BE2C (cell line): ENCODE measurements around the gene LENG9.
A peak's percentile ranks its signal among the peaks of the same experiment; 100 is the strongest.

Source experiments
- DNase-seq: peaks from one replicate; pipeline ENCODE4 v3.0.0-alpha.2; 2020
- H3K27me3 ChIP-seq: fragments of 250-450 bp; sonication (Bioruptor Pico); 2 replicates; pipeline ENCODE4 v1.5.1; 2020; ENCODE audit warnings: mild to moderate bottlenecking
- H3K36me3 ChIP-seq: fragments of 250-450 bp; sonication (Bioruptor Pico); 2 replicates; pipeline ENCODE4 v1.5.1; 2020; ENCODE audit warnings: mild to moderate bottlenecking
- H3K4me1 ChIP-seq: fragments of 250-450 bp; sonication (Bioruptor Pico); 2 replicates; pipeline ENCODE4 v1.5.1; 2020
- H3K4me3 ChIP-seq: 2 replicates; pipeline ENCODE4 v1.5.1; 2011; ENCODE audit warnings: low read depth, low read length
- H3K9me3 ChIP-seq: fragments of 250-450 bp; sonication (Bioruptor Pico); 2 replicates; pipeline ENCODE4 v1.5.1; 2020
- TF ChIP-seq, protein P1 (sequence below): IDR thresholded peaks from 2 replicates; pipeline ENCODE4 v1.5.1; 2012; ENCODE audit warnings: mild to moderate bottlenecking, low read depth, low read length

The LENG9 gene

GRCh38 chr19:54453921-54454780, 9.4 kb downstream of the LENG9 start:
- DNase-seq = no peak
- TF ChIP-seq, protein P1, sequence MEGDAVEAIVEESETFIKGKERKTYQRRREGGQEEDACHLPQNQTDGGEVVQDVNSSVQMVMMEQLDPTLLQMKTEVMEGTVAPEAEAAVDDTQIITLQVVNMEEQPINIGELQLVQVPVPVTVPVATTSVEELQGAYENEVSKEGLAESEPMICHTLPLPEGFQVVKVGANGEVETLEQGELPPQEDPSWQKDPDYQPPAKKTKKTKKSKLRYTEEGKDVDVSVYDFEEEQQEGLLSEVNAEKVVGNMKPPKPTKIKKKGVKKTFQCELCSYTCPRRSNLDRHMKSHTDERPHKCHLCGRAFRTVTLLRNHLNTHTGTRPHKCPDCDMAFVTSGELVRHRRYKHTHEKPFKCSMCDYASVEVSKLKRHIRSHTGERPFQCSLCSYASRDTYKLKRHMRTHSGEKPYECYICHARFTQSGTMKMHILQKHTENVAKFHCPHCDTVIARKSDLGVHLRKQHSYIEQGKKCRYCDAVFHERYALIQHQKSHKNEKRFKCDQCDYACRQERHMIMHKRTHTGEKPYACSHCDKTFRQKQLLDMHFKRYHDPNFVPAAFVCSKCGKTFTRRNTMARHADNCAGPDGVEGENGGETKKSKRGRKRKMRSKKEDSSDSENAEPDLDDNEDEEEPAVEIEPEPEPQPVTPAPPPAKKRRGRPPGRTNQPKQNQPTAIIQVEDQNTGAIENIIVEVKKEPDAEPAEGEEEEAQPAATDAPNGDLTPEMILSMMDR = no peak
- H3K36me3 ChIP-seq = peaks cover 85% of the 10 kb centered on the region
- H3K4me3 ChIP-seq = no peak overlapping the region
- no peaks in the 10 kb centered on the region for H3K4me1 ChIP-seq
- no peaks in the 10 kb centered on the region for H3K9me3 ChIP-seq
- H3K27me3 ChIP-seq = no peaks in the 10 kb centered on the region

DNA sequence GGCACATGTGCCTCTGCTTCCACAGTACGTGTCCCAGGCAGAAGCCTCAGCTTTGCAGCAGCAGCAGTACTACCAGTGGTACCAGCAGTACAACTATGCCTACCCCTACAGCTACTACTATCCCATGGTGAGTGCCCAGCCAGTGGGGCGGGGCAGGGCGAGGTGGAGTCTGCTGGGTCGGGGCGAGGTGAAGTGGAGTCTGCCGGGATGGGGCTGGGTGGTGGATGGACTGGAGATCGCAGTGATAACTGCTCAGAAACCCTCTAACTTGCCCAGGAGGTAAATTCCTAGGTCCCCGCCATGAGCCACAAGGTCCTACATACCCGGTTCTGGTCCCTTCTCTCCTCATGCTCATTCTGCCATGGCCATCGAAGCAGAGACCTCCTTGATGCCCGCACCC, 11.0 kb downstream of the LENG9 start:
- H3K36me3 ChIP-seq = peaks cover 70% of the 10 kb centered on the region
- H3K4me3 ChIP-seq = no peak overlapping the region
- H3K27me3 ChIP-seq = no peaks in the 10 kb centered on the region
- H3K9me3 ChIP-seq = no peaks in the 10 kb centered on the region
- no peak for DNase-seq
- H3K4me1 ChIP-seq = no peaks in the 10 kb centered on the region
- TF ChIP-seq, protein P1 = no peak

GRCh38 chr19:54451997-54452396, 11.6 kb downstream of the LENG9 start:
- Histone ChIP-seq H3K27me3 (no peaks in the 10 kb centered on the region), H3K4me3 (no peak overlapping the region), H3K4me1 (no peaks in the 10 kb centered on the region), H3K36me3 (peaks cover 64% of the 10 kb centered on the region), H3K9me3 (no peaks in the 10 kb centered on the region)
- DNase-seq = no peak
- TF ChIP-seq, protein P1 = no peak

DNA sequence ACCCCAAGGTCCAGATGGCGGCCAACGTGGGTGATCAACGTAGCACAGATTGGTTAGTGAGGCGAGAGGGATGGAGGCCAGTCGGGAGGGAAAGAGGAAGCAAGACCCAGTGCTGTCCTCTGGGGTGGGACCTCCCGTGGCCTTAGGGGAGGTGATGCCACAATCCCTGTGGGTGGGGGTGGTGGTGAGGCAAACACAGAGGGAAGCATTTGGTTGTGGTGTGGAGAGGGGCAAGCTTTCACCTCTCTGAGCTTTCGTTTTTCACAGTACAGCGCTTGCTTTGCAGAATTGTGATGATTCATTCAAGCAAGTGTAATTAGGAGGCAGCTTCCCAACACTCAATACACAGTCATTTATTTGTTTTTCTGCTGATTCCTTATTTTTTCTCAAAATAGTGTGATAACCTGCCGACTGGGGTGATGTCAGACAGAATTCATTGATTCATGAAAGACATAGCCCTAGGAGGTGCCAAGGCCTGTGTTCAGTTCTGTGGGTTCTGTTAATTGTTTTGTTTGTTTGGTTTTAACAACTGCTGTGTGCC, 12.2 kb downstream of the LENG9 start:
- H3K36me3 ChIP-seq = peaks cover 58% of the 10 kb centered on the region
- H3K4me1 ChIP-seq = no peaks in the 10 kb centered on the region
- no peak overlapping the region for H3K4me3 ChIP-seq
- DNase-seq = no peak
- no peaks in the 10 kb centered on the region for H3K27me3 ChIP-seq
- TF ChIP-seq, protein P1 = no peak
- no peaks in the 10 kb centered on the region for H3K9me3 ChIP-seq

- H3K27me3 ChIP-seq = no peaks in the 10 kb centered on the region
- DNase-seq = no peak
- no peaks in the 10 kb centered on the region for H3K9me3 ChIP-seq
- peak overlapping the region; percentile 99 for H3K4me3 ChIP-seq
- peaks cover 40% of the 10 kb centered on the region for H3K36me3 ChIP-seq
- no peaks in the 10 kb centered on the region for H3K4me1 ChIP-seq
- TF ChIP-seq, protein P1 = no peak
Observed at GRCh38 chr19:54449701-54450069, 13.9 kb downstream of the LENG9 start.
